Breast epithelium (tissue), 4 donors: Measurements from ENCODE around the gene KLK5. TPM values are rescaled to one million over a fixed set of nuclear protein-coding genes. Genes with fewer than 3 reads are reported as not detected.
"Not testable (repeated sequence)": the region's sequence is repeated elsewhere in the genome, so short reads cannot be mapped to it uniquely, and the experiment has no call there.

ENCODE experiments used
- DNase-seq, 2 donors: peaks; one replicate each; pipeline ENCODE4 v3.0.0-alpha.2; 2019; ENCODE audit warnings: low spot score in 2 of 2
- H3K27ac ChIP-seq, 2 donors: fragments of 200-600 bp; sonication (generic) in 1 of 2; one replicate each; pipeline ENCODE4 v1.5.1; 2016 to 2019; ENCODE audit warnings: mild to moderate bottlenecking in 1 of 2
- H3K27me3 ChIP-seq, 2 donors: fragments of 200-600 bp; sonication (generic) in 1 of 2; one replicate each; pipeline versions ENCODE4 v1.5.1 to v1.6.0; 2017 to 2019; ENCODE audit warnings: control low read depth in 1 of 2, mild to moderate bottlenecking in 1 of 2
- H3K36me3 ChIP-seq: fragments of 200-600 bp; one replicate; pipeline ENCODE4 v1.5.1; 2019
- H3K4me1 ChIP-seq, 2 donors: fragments of 200-600 bp; sonication (generic); one replicate each; pipeline ENCODE4 v1.5.1; 2016 to 2019; ENCODE audit warnings: control low read depth in 1 of 2
- H3K4me3 ChIP-seq, 3 donors: fragments of 200-600 bp; sonication (generic); 1 replicate in 2 of 3; 2 replicates in 1 of 3; pipeline ENCODE4 v1.5.1; 2016 to 2019; ENCODE audit warnings: mild to moderate bottlenecking in 3 of 3, moderate library complexity in 2 of 3
- H3K9me3 ChIP-seq, 2 donors: fragments of 200-600 bp; sonication (generic) in 1 of 2; one replicate each; pipeline ENCODE4 v1.5.1; 2016 to 2019; ENCODE audit warnings: control low read depth in 1 of 2
- CTCF ChIP-seq, 3 donors: fragments of 450-650 bp; IDR thresholded peaks; one replicate each; pipeline ENCODE4 v1.5.1; 2016 to 2017; ENCODE audit warnings: antibody characterized with exemption in 3 of 3, mild to moderate bottlenecking in 3 of 3, moderate library complexity in 3 of 3
- POLR2A ChIP-seq: fragments of 450-650 bp; IDR thresholded peaks from one replicate; pipeline ENCODE4 v1.6.1; 2016; ENCODE audit warnings: antibody characterized with exemption, mild to moderate bottlenecking, moderate library complexity
- POLR2AphosphoS5 ChIP-seq, 3 donors: sonication (generic); formaldehyde crosslinking; IDR thresholded peaks; one replicate each; pipeline ENCODE4 v1.6.1; 2017; ENCODE audit warnings: antibody characterized with exemption in 3 of 3
- intact Hi-C: fragments of 100-400 bp; cut with DNase I; formaldehyde crosslinking; loops from one replicate; pipeline ENCODE4 v1.15.1; 2023; ENCODE audit warnings: low total_unique reads
- total RNA-seq, 3 donors: library from RNA; depleted of rRNA; stranded (reverse); fragments of >200 nt; gene quantifications; one replicate each; pipeline ENCODE4 v1.1.0, GENCODE V29; 2016

Gene KLK5
- total RNA-seq, 3 donors from 2014 or later, result 16.1 to 182 TPM; not detected in 1

- H3K36me3 ChIP-seq, result no peaks in the 10 kb centered on the region
- TF ChIP-seq POLR2AphosphoS5 (IDR thresholded peaks at IDR 0.05), result no peak
- TF ChIP-seq CTCF (IDR thresholded peaks at IDR 0.05), result no peak
- TF ChIP-seq POLR2A, result no peak
- no peaks in the 10 kb centered on the region for H3K9me3 ChIP-seq
- intact Hi-C loops, result no loop called here
- no peak for DNase-seq
- H3K4me1 ChIP-seq, result no peaks in the 10 kb centered on the region
- H3K27me3 ChIP-seq, result peaks cover 0 to 5% of the 10 kb centered on the region in 2 donors
- no peak overlapping the region for H3K27ac ChIP-seq
- no peak overlapping the region for H3K4me3 ChIP-seq
Observed at GRCh38 chr19:50898018-50898417, 54.8 kb downstream of the KLK5 start.

DNA sequence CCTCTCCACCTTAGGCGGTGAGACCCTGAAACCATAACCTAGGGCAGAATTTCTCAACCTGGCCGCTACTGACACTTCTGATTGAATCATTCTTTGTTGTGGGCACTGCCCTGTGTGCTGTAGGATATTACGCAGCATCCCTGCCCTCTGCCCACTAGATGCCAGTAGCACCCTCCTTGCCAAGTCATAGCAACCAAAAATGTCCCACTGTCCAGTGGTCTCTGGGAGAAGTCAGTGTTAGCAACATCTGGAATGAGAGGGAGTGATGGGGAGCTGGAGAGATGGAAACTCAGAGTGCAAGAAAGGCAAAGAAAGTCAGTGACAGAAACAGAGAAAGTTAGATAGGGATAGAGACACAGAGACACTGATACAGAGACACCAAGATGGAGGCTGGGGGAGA, 55.2 kb downstream of the KLK5 start:
- H3K4me1 ChIP-seq, result no peaks in the 10 kb centered on the region
- no peak for TF ChIP-seq CTCF (IDR thresholded peaks at IDR 0.05)
- no peak for TF ChIP-seq POLR2AphosphoS5 (IDR thresholded peaks at IDR 0.05)
- TF ChIP-seq POLR2A, result no peak
- no peak overlapping the region for H3K27ac ChIP-seq
- peaks cover 0 to 5% of the 10 kb centered on the region in 2 donors for H3K27me3 ChIP-seq
- no peaks in the 10 kb centered on the region for H3K9me3 ChIP-seq
- H3K36me3 ChIP-seq, result no peaks in the 10 kb centered on the region
- DNase-seq, result no peak
- H3K4me3 ChIP-seq, result no peak overlapping the region
- intact Hi-C loops, result no loop called here

- intact Hi-C loops, result no loop called here
- Histone ChIP-seq H3K4me3 (no peak overlapping the region), H3K4me1 (no peaks in the 10 kb centered on the region), H3K9me3 (no peaks in the 10 kb centered on the region), H3K27me3 (peaks cover 0 to 5% of the 10 kb centered on the region in 2 donors), H3K36me3 (no peaks in the 10 kb centered on the region), H3K27ac (no peak overlapping the region)
- TF ChIP-seq POLR2A (no peak), POLR2AphosphoS5 (IDR thresholded peaks at IDR 0.05) (no peak), CTCF (IDR thresholded peaks at IDR 0.05) (no peak)
- DNase-seq, result no peak
Observed at GRCh38 chr19:50897191-50897607, 55.6 kb downstream of the KLK5 start.

DNA sequence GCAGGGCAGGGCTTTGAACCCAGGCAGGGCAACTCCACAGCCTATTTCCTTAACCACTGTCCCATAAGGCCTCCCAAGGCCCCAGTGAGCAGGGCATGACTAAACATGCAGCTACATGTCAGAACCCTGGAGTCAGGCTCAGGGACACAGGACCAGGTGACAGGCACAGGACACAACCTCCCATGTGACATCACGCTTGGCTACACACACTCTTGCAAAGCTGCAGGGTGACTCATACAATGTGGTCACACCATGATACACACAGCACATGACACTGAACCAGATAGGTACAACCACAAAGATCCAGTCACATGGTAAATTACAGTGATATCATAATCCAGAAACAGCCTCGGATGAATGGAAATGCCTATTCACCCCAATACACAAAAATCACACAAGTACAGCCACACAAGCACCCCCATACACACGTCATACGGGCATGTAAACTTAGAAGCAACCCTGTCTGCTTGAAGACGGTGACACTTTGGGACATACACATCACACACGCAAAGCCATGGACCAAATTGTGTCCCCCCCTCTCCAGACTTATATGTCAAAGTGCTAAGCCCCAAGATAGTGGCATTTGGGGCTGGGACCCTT, 56.1 kb downstream of the KLK5 start:
- no peaks in the 10 kb centered on the region for H3K36me3 ChIP-seq
- no peak overlapping the region for H3K4me3 ChIP-seq
- H3K4me1 ChIP-seq, result no peaks in the 10 kb centered on the region
- intact Hi-C loops, result no loop called here
- H3K27me3 ChIP-seq, result peaks cover 0 to 5% of the 10 kb centered on the region in 2 donors
- TF ChIP-seq CTCF (IDR thresholded peaks at IDR 0.05) (no peak), POLR2A (no peak), POLR2AphosphoS5 (IDR thresholded peaks at IDR 0.05) (no peak)
- peak in 1 of 2 donors; percentile 32 for DNase-seq
- H3K27ac ChIP-seq, result no peak overlapping the region
- no peaks in the 10 kb centered on the region for H3K9me3 ChIP-seq

DNA sequence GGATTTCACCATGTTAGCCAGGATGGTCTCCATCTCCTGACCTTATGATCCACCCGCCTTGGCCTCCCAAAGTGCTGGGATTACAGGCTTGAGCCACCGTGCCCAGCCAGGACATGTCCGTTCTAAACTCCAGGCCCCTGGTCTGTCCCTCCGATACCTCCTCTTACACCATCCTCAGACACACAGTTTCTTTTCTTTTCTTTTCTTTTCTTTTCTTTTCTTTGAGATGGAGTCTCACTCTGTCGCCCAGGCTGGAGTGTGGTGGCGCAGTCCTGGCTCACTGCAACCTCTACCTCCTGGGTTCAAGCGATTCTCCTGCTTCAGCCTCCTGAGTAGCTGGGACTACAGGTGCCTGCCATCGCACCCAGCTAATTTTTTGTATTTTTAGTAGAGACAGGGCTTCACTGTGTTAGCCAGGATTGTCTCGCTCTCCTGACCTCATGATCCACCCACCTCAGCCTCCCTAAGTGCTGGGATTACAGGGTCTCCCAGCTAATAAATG, 56.7 kb downstream of the KLK5 start:
- H3K4me1 ChIP-seq, H3K27me3 ChIP-seq, H3K4me3 ChIP-seq, H3K9me3 ChIP-seq, H3K27ac ChIP-seq, DNase-seq, H3K36me3 ChIP-seq, intact Hi-C loops: not testable (repeated sequence)
